ENCODE results near the gene TRIP10. TPM values are rescaled to one million over a fixed set of nuclear protein-coding genes. Genes with fewer than 3 reads are reported as not detected.

TRIP10 gene
- total and polyA plus RNA-seq, 2 of the 8 experiments (the other 6 are each of a cell fraction or from before 2014, with no cell fraction given), result 27.8 to 69.5 TPM

GRCh38 chr19:6777434-6777833, 38.0 kb downstream of the TRIP10 start:
- Histone ChIP-seq H3K4me2 (ENCODE audit: insufficient read depth in 1 of 2, low read depth in 2 of 2, low read length in 2 of 2) (no peak overlapping the region), H2BK5ac (ENCODE audit: low read depth, low read length) (no peak overlapping the region), H3K4me1 (replicated peaks in 1 of 4; ENCODE audit: control insufficient read depth in 3 of 4, insufficient read depth in 4 of 4, low read length in 3 of 4) (peaks cover 0 to 11% (median 2%) of the 10 kb centered on the region in 4 experiments; a peak in 3 of 7 replicates), H2AK5ac (ENCODE audit: low read depth, low read length) (no peak overlapping the region), H3K9ac (replicated peaks in 1 of 4; ENCODE audit: extremely low read depth in 1 of 4, low read depth in 3 of 4, low read length in 3 of 4) (no peak overlapping the region), H3K36me3 (ENCODE audit: control insufficient read depth in 2 of 4, insufficient read depth in 4 of 4, low read length in 3 of 4) (no peaks in the 10 kb centered on the region), H4K8ac (ENCODE audit: extremely low read depth, insufficient read depth, low read length) (no peak overlapping the region), H3K79me2 (ENCODE audit: control insufficient read depth in 1 of 2, insufficient read depth in 2 of 2, low read length in 2 of 2) (no peaks in the 10 kb centered on the region), H2BK15ac (ENCODE audit: low read length) (no peak overlapping the region), H3K14ac (ENCODE audit: insufficient read length) (no peak overlapping the region), H4K91ac (replicated peaks; ENCODE audit: insufficient read length, low read length) (no peak overlapping the region), H3K18ac (ENCODE audit: extremely low read depth, low read length) (no peak overlapping the region), H3K9me3 (ENCODE audit: insufficient read depth in 2 of 2, low read depth in 1 of 2, low read length in 1 of 2) (peaks cover 0 to 8% of the 10 kb centered on the region in 2 experiments; a peak in 2 of 4 replicates), H4K5ac (ENCODE audit: insufficient read length, low read depth, low read length) (no peak overlapping the region), H3K4me3 (ENCODE audit: extremely low read depth in 1 of 4, insufficient read depth in 2 of 4, low read depth in 3 of 4, low read length in 4 of 4) (no peak overlapping the region), H3K27ac (ENCODE audit: low read depth, low read length) (no peak overlapping the region), H4K20me1 (replicated peaks in 1 of 2; ENCODE audit: control insufficient read depth in 1 of 2, insufficient read depth in 2 of 2, low read length in 2 of 2) (no peaks in the 10 kb centered on the region), H3K27me3 (replicated peaks in 1 of 4; ENCODE audit: control insufficient read depth in 3 of 4, extremely low read depth in 1 of 4, insufficient read depth in 3 of 4, low read length in 3 of 4) (no peaks in the 10 kb centered on the region), H3K79me1 (ENCODE audit: low read depth, low read length) (no peaks in the 10 kb centered on the region), H2BK12ac (ENCODE audit: low read depth, low read length) (no peak overlapping the region), H3K56ac (replicated peaks; ENCODE audit: insufficient read length, low read depth, low read length) (no peak overlapping the region), H3K23me2 (ENCODE audit: low read depth, low read length) (peaks cover 9% of the 10 kb centered on the region; the same call in 1 of the 2 replicates), H2BK120ac (replicated peaks; ENCODE audit: low read depth, low read length) (no peak overlapping the region), H3K4ac (replicated peaks; ENCODE audit: insufficient read length, low read depth, low read length) (no peak overlapping the region), H2BK20ac (ENCODE audit: low read length) (no peak overlapping the region), H3K23ac (ENCODE audit: insufficient read length) (no peak overlapping the region), H2AFZ (ENCODE audit: low read length) (no peak overlapping the region)
- WGBS, 2 experiments (ENCODE audit: extremely low coverage in 1 of 2, insufficient coverage in 1 of 2, insufficient read length in 1 of 2, insufficient replicate concordance in 2 of 2, low coverage in 1 of 2, low lambda C conversion rate in 2 of 2, missing lambda C conversion rate in 1 of 2), result 75% methylated on average over 2 of the region's 2 CpGs; no CpG with 5 or more reads in 1 of the 2 experiments
- ChIA-PET POLR2A (ENCODE audit: partially characterized antibody) (interaction anchor here (1.5 kb wide), 1 partner anchor 10 kb away, joined by 4 read pairs; the partner anchor contains the start of gene SH2D3A), CTCF (ENCODE audit: partially characterized antibody) (no interaction called here)
- DNase-seq (ENCODE audit: low read depth in 1 of 2, low spot score in 2 of 2) (no peak), FAIRE-seq (no peak)
- no peak for TF ChIP-seq RBBP5 (IDR thresholded peaks at IDR 0.05; ENCODE audit: borderline replicate concordance, low read depth, low read length)
- no peak for TF ChIP-seq CREB1 (IDR thresholded peaks at IDR 0.05)
- no peak for TF ChIP-seq FOSL1 (IDR thresholded peaks at IDR 0.05; ENCODE audit: insufficient read depth, low read depth, low read length)
- TF ChIP-seq TEAD4 (IDR thresholded peaks at IDR 0.05; ENCODE audit: low read depth, low read length), result no peak
- TF ChIP-seq KDM4A (IDR thresholded peaks at IDR 0.05; ENCODE audit: low read depth, low read length, severe bottlenecking), result no peak
